Stimulated activated CD4-positive, alpha-beta T cell treated with anti-CD3 and anti-CD28 coated beads, Interleukin-1b, Interleukin-23, amount 100 ng/mL, for 24 hours (primary cell): ENCODE data around the gene ALKBH2.

Experiments
- DNase-seq, 4 experiments: peaks; one replicate each; pipeline ENCODE4 v3.0.0-alpha.2; 2020; ENCODE audit warnings: low read depth in 4 of 4, low spot score in 1 of 4

ALKBH2 gene

GRCh38 chr12:109114644-109115043 is 21.4 kb upstream of the ALKBH2 start:
- DNase-seq: no peak

GRCh38 chr12:109113661-109114321 is 20.5 kb upstream of the ALKBH2 start:
- DNase-seq: no peak

- DNase-seq: no peak
Measured at GRCh38 chr12:109112720-109113465, 19.6 kb upstream of the ALKBH2 start.

GRCh38 chr12:109110988-109111495 is 17.8 kb upstream of the ALKBH2 start:
- DNase-seq: peak in 3 of 4 experiments; percentile 18 to 44 (median 38)

GRCh38 chr12:109109746-109110350 is 16.6 kb upstream of the ALKBH2 start:
- no peak for DNase-seq

GRCh38 chr12:109105176-109105575 is 11.9 kb upstream of the ALKBH2 start:
- no peak for DNase-seq

GRCh38 chr12:109102491-109102890 is 9.2 kb upstream of the ALKBH2 start:
- no peak for DNase-seq

GRCh38 chr12:109100741-109101140 is 7.5 kb upstream of the ALKBH2 start:
- DNase-seq: no peak

GRCh38 chr12:109099431-109100020 is 6.3 kb upstream of the ALKBH2 start:
- no peak for DNase-seq

- DNase-seq: no peak
Measured at GRCh38 chr12:109098651-109099050, 5.4 kb upstream of the ALKBH2 start.

- no peak for DNase-seq
Measured at GRCh38 chr12:109098183-109098604, 4.9 kb upstream of the ALKBH2 start.

- DNase-seq: peak; percentile 92 to 96 (median 94)
Measured at GRCh38 chr12:109097435-109098182, 4.3 kb upstream of the ALKBH2 start, which contains the start of gene UNG. Gene UNG, plus strand, starts transcription at chr12:109097597. Its CDS starts 83 bp downstream, at chr12:109097680.

GRCh38 chr12:109097140-109097434 is 3.8 kb upstream of the ALKBH2 start:
- no peak for DNase-seq

- DNase-seq: no peak
Measured at GRCh38 chr12:109092497-109093021, 713 bp downstream of the ALKBH2 start.

- no peak for DNase-seq
Measured at GRCh38 chr12:109089683-109090082, 3.6 kb downstream of the ALKBH2 start.

- DNase-seq: no peak
Measured at GRCh38 chr12:109088818-109089217, 4.5 kb downstream of the ALKBH2 start.

- no peak for DNase-seq
Measured at GRCh38 chr12:109087250-109087649, 6.0 kb downstream of the ALKBH2 start.

- no peak for DNase-seq
Measured at GRCh38 chr12:109085590-109085989, 7.7 kb downstream of the ALKBH2 start.

GRCh38 chr12:109084425-109084824 is 8.8 kb downstream of the ALKBH2 start:
- no peak for DNase-seq

GRCh38 chr12:109082751-109083150 is 10.5 kb downstream of the ALKBH2 start:
- DNase-seq: no peak

- no peak for DNase-seq
Measured at GRCh38 chr12:109074866-109075265, 18.4 kb downstream of the ALKBH2 start.
